LNCAP (cell line): Measurements from ENCODE around the gene AP4E1.

Experiments used
- TF ChIP-seq, protein P1 (sequence below): fragments of 450-650 bp; IDR thresholded peaks from 2 replicates; pipeline ENCODE4 v1.5.1; 2017; ENCODE audit warnings: mild to moderate bottlenecking

Gene AP4E1

GRCh38 chr15:51046016-51046415 lies 137.5 kb downstream of the AP4E1 start:
- TF ChIP-seq, protein P1, sequence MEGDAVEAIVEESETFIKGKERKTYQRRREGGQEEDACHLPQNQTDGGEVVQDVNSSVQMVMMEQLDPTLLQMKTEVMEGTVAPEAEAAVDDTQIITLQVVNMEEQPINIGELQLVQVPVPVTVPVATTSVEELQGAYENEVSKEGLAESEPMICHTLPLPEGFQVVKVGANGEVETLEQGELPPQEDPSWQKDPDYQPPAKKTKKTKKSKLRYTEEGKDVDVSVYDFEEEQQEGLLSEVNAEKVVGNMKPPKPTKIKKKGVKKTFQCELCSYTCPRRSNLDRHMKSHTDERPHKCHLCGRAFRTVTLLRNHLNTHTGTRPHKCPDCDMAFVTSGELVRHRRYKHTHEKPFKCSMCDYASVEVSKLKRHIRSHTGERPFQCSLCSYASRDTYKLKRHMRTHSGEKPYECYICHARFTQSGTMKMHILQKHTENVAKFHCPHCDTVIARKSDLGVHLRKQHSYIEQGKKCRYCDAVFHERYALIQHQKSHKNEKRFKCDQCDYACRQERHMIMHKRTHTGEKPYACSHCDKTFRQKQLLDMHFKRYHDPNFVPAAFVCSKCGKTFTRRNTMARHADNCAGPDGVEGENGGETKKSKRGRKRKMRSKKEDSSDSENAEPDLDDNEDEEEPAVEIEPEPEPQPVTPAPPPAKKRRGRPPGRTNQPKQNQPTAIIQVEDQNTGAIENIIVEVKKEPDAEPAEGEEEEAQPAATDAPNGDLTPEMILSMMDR, result no peak

DNA sequence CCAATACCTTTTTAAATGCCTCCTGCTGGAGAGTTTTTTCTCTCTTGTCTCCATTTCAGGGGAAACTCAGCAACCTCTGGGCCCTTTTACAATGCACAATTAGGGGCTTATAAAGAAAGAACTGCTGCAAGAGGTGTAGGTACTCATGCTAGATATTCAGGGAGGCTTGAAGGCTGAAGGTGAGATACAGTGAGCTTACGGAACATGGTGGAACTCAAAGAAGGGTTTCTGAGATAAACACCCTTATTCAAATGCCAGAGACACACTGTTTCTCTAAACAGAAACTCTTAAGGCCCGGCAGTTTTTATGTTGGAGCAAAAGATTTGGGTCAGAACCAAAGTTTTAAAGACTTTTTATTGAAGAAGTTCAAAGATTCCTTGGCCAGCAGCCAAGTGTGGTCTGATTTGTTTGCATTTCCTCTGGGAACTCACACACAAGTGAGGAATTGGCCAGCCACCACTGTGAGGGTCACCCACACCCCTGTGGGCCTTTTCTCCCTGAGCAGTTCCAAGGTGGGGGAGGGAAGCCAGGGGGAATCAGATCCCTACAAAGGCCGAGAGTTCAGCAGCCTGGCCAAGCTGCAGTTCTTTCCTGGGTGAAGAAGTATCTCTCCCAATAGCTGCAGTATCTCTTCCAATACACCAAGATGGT lies 138.4 kb downstream of the AP4E1 start:
- TF ChIP-seq, protein P1, result no peak

- TF ChIP-seq, protein P1, result no peak
Measured at GRCh38 chr15:51048308-51048707, 139.8 kb downstream of the AP4E1 start.

DNA sequence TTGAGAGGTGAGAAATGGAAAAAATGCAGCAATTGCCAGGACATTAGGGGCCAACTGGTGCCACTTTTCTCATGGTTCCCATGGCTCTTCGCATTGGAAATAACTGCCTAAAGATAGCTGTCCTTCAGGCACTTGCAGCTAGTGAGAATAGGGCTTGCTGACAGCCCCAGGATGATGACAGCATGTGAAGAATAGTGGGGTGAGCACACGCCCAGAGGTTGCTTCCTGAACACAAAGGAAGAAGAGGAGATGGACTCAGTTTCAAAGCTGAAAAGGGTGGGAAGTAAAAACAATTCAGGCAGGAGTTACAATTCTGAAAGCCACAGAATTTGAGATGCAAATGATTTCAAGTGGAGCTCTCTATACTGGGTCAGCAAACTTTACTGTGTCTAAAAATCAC lies 140.6 kb downstream of the AP4E1 start:
- TF ChIP-seq, protein P1, result no peak

DNA sequence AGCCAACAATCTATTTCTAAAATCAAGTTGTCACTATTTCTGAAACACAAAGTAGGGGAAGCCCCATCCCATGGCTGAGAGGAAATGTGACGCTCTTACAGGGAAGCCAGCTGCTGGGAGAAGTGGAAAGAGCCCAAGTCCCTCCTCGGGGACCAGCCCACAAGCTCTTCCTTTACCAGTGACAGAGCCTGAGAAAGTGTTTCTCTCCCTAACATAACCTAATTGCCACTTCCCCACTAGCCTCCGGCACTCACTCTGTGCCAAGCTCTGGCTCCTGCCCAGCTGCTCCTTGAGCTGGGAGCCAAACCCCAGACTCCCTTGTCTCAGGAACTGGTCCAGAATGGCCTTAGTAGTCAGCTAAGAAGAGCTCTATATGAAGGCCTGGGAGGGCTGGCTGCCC lies 143.3 kb downstream of the AP4E1 start:
- TF ChIP-seq, protein P1, result no peak

DNA sequence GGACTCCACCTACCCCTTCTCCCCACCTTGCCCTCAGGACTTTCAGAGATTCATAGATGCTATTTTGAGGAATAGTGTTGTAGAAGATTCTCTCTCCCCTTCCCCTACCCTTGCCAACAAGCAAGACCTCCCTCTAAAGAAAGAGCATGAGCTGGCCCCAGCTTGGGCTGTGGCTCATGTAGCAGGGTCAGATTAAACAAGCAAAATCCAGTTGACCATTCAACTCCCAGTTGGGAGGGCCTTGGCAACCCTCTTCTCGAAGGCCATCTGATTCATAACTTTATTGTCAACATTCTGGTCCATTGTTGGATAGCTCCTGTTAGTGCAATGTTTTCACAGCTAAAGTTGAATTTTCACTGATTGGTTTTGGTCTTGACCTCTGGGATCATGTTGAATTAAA lies 145.1 kb downstream of the AP4E1 start:
- TF ChIP-seq, protein P1, result no peak

- TF ChIP-seq, protein P1, result no peak
Measured at GRCh38 chr15:51054535-51054934, 146.1 kb downstream of the AP4E1 start.
